ENCODE results near the gene CSMD2.

CSMD2 gene

DNA sequence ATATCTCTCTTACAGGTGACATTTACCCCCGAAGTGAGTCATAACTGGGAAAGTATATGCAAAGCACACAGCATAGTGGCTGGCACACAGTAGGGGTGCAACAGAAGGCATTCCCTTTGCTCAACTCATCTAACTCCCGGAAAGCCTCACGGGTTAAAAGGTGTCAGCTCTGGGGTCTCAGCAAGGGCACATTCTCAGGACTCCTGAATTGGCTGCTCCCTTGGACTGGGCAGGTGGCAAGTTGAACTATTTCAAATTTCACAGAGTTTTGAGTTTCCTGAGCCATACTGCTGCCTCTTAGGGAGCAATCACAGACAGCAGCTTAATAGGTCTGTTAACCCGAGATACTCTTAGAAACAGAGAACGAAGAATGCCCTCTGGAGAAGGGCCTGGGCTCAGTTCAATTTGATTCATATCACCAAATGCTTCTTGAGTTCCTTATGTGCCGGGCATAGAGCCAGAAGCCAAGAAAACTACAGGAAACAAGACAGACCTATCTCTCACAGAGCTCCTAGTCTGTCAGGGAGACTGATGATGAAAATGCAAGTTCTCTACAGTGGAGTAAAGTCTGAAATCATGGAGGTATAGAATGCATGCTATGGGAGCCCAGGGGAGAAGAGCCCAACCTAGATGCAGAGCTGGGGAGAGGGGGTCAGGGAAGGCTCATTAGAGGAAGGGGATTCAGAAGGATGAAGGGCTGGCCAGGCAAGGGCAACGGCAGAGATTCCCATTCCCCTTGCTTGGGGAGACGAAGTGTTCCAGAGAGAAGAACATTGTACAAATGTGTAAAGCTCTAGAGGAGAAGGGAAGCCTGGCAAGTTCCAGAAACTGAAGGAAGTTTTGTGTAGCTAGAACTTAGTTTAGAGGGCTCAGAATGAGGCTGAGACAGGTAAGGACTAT lies 445.0 kb downstream of the CSMD2 start:
- peak; percentile 62 for DNase-seq (ENCODE audit: low read depth)
- TF ChIP-seq, protein P1, sequence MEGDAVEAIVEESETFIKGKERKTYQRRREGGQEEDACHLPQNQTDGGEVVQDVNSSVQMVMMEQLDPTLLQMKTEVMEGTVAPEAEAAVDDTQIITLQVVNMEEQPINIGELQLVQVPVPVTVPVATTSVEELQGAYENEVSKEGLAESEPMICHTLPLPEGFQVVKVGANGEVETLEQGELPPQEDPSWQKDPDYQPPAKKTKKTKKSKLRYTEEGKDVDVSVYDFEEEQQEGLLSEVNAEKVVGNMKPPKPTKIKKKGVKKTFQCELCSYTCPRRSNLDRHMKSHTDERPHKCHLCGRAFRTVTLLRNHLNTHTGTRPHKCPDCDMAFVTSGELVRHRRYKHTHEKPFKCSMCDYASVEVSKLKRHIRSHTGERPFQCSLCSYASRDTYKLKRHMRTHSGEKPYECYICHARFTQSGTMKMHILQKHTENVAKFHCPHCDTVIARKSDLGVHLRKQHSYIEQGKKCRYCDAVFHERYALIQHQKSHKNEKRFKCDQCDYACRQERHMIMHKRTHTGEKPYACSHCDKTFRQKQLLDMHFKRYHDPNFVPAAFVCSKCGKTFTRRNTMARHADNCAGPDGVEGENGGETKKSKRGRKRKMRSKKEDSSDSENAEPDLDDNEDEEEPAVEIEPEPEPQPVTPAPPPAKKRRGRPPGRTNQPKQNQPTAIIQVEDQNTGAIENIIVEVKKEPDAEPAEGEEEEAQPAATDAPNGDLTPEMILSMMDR (conservative IDR thresholded peaks at IDR 0.05; ENCODE audit: low read length): no peak
- no peak overlapping the region for H3K4me3 ChIP-seq (ENCODE audit: low read length)

DNA sequence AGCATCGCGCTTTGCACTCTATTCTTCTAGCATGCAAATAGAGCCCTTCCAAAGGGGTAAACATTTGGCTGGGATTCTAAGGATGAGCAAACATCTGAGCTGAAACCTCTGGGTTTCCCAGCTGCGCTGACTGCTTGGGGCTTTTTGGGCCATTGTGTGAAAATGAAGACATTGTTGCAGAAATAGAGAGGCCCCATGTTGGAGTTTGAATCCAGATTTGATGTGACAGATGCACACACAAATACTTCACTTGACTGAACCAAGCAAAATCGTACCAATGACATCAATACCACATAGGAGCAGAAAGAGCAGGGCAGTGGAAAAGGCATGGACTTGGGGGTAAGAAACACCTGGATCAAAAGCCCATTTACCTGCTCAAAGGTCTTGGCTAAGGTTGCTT lies 445.7 kb downstream of the CSMD2 start:
- TF ChIP-seq, protein P1 (conservative IDR thresholded peaks at IDR 0.05; ENCODE audit: low read length): no peak

DNA sequence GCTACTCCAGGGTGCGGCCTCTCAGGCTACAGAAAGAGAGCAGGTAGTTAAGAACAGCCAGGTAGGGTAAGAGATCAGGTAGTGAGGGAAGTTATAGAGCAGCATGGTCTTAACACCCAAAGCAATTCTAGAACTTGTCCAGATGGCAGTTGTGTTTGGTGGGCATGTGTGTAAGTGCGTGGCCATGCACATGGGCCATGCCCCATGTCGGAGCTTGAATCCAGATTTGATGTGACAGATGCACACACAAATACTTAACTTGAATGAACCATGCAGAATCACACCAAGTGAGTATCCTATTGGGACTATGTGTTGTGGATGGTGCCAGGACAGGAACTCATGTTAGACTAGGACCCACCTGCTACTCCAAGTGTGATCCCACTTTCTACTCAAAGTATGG lies 446.8 kb downstream of the CSMD2 start:
- H3K4me3 ChIP-seq (ENCODE audit: low read length): no peak overlapping the region
- TF ChIP-seq, protein P1 (conservative IDR thresholded peaks at IDR 0.05; ENCODE audit: low read length): no peak
- no peak for DNase-seq (ENCODE audit: low read depth)

More for the DNA sequence above, 445.7 kb downstream of the CSMD2 start:
- DNase-seq (ENCODE audit: low read depth): no peak
- no peak overlapping the region for H3K4me3 ChIP-seq (ENCODE audit: low read length)

DNA sequence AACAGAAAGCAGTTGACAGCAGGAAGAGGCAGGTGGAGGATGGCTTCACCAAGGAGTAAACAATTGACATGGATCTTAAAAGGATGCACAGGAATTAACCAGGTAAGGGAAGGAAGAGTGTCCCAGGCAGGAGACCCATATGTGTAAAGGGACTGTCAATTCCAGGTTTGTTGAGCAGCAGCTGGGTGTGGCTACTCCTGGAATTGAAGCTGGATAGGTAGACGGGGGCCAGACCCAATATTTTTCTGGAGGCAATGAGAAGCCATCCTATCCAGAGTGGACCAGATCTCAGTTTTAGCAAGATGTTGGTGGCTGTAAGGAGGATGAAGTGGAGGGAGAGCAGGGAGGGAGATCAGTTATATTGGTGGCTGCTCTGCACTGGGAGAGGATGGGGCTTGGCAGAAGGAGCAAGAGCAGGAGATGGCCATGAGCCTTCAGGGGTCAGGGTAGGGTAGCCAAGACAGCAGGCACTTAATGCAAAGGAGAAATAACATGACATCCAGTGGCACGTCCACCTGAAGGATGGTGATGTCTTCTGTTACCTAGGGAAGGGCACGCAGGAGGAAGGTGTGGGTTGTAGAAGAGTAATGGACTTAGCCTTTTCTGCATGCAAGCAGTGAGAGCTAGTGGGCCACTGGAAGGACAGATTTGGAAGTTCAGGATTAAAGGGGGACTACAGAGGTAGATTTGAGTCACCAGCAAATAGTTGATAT lies 447.9 kb downstream of the CSMD2 start:
- no peak for DNase-seq (ENCODE audit: low read depth)
- TF ChIP-seq, protein P1 (conservative IDR thresholded peaks at IDR 0.05; ENCODE audit: low read length): no peak
- no peak overlapping the region for H3K4me3 ChIP-seq (ENCODE audit: low read length)

DNA sequence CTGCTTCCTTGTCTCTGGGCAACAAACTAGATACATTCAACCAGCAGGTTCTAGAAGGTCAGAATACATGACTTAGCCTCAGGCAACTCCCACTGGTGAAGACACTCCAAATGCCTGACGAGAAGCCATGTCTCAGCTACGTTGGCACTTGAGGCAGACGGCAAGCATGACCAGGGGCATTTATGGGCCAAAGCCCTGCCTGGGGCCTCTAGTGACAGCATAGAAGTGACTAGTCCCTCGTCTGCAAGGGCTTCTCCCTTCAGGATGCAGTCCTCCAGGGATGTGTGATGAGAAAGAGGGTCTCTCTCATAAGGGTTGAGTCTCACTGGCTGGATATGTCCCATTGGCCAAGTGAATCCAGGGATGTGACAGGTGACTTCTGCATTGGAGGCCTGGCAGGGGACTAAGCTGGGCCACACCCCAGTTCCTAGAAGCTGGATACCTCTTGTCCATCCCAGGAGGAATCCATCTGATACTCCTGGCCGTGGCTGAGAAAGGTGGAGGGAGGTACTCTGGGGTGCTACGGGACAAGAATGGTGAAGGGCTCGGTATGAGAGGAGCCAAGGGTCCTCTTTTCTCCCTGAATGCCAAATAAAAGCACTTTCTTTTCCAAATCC lies 449.7 kb downstream of the CSMD2 start:
- TF ChIP-seq, protein P1 (conservative IDR thresholded peaks at IDR 0.05; ENCODE audit: low read length): no peak
- no peak for DNase-seq (ENCODE audit: low read depth)
- H3K4me3 ChIP-seq (ENCODE audit: low read length): no peak overlapping the region

DNA sequence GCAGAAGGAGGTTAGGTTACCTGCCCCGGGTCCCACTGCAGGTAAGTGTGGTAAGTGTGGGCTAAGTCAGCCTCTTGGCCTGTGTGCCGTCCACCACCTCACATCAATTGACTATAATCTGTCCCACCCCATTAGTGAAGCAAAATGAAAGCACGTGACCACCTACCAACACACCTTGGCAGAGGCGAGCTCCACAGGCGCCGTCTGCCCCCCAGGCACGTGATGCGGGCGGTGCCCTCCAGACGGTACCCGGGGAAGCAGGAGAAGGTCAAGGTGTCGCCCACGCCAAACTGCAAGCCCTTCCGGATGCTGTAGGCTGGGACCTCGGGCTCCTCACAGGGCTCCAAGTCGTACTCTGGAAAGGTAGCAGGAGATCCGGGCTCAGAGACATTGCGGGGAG lies 450.6 kb downstream of the CSMD2 start:
- no peak for DNase-seq (ENCODE audit: low read depth)
- TF ChIP-seq, protein P1 (conservative IDR thresholded peaks at IDR 0.05; ENCODE audit: low read length): no peak
- no peak overlapping the region for H3K4me3 ChIP-seq (ENCODE audit: low read length)

All from AG10803 (cell line).